CD4-positive, alpha-beta T cell (primary cell): Measurements from ENCODE around the gene FRY. TPM values are rescaled to one million over a fixed set of nuclear protein-coding genes. Genes with fewer than 3 reads are reported as not detected.
A peak's percentile ranks its signal among the peaks of the same experiment; 100 is the strongest.

Experiments used
- ATAC-seq: fragments of 200-7000 bp; cut with Tn5 transposase; one replicate; pipeline ENCODE4 v1.10.0; 2022; ENCODE audit warnings: mild to moderate bottlenecking; ENCODE audit not compliant: poor library complexity
- CTCF ChIA-PET: fragments of 350-600 bp; sonication (Branson Sonifier 250); formaldehyde crosslinking; loops from one replicate; lab custom pipeline; 2021; ENCODE audit warnings: antibody characterized with exemption, inconsistent platforms; lab: Charles Lee
- POLR2A ChIA-PET: fragments of 350-600 bp; sonication (Branson Sonifier 250); formaldehyde crosslinking; loops from one replicate; lab custom pipeline; 2021; ENCODE audit warnings: antibody characterized with exemption, inconsistent platforms; lab: Charles Lee
- DNase-seq, 14 experiments: peaks; one replicate each; pipeline ENCODE4 v3.0.0-alpha.2; 2013 to 2020; ENCODE audit warnings: mixed read lengths in 2 of 14
- H3K27ac ChIP-seq, 2 donors: one replicate each; pipeline versions ENCODE4 v1.5.1 to v1.7.0; 2013; ENCODE audit warnings: low read length in 2 of 2, low read depth in 1 of 2, mild to moderate bottlenecking in 1 of 2
- H3K27me3 ChIP-seq, 2 experiments: 1 replicate in 1 of 2; 2 replicates in 1 of 2; pipeline versions ENCODE4 v1.6.1 to v1.7.0; 2013; ENCODE audit warnings: low read length in 2 of 2, control low read depth in 1 of 2, mild to moderate bottlenecking in 1 of 2, moderate library complexity in 1 of 2; ENCODE audit not compliant: insufficient read depth in 2 of 2, control insufficient read depth in 1 of 2
- H3K36me3 ChIP-seq: one replicate; pipeline ENCODE4 v1.6.1; 2013; ENCODE audit warnings: low read length, control low read depth; ENCODE audit not compliant: insufficient read depth
- H3K4me1 ChIP-seq: one replicate; pipeline ENCODE4 v1.6.1; 2013; ENCODE audit warnings: low read length, control low read depth; ENCODE audit not compliant: insufficient read depth
- H3K4me3 ChIP-seq: one replicate; pipeline ENCODE4 v1.5.1; 2013; ENCODE audit warnings: mild to moderate bottlenecking, low read length, moderate library complexity
- H3K9me3 ChIP-seq, 2 experiments: 1 replicate in 1 of 2; 2 replicates in 1 of 2; pipeline versions ENCODE4 v1.6.1 to v1.7.0; 2013; ENCODE audit warnings: low read length in 2 of 2, mild to moderate bottlenecking in 2 of 2, control low read depth in 1 of 2, moderate library complexity in 1 of 2; ENCODE audit not compliant: control insufficient read depth in 1 of 2, insufficient read depth in 1 of 2
- H3K27ac Mint-ChIP-seq: one replicate; pipeline ENCODE4 v1.8.0; 2020; ENCODE audit warnings: mixed read lengths
- H3K27me3 Mint-ChIP-seq: one replicate; pipeline ENCODE4 v1.8.0; 2021; ENCODE audit warnings: mixed read lengths
- H3K36me3 Mint-ChIP-seq: one replicate; pipeline ENCODE4 v1.8.0; 2021; ENCODE audit warnings: low read depth, mixed read lengths
- H3K4me1 Mint-ChIP-seq: one replicate; pipeline ENCODE4 v1.8.0; 2021; ENCODE audit warnings: low read depth, mixed read lengths
- H3K4me3 Mint-ChIP-seq: one replicate; pipeline ENCODE4 v1.8.0; 2020; ENCODE audit warnings: mild to moderate bottlenecking, mixed read lengths
- H3K9me3 Mint-ChIP-seq: one replicate; pipeline ENCODE4 v1.8.0; 2020; ENCODE audit warnings: mixed read lengths
- CTCF ChIP-seq: fragments of 200-600 bp; IDR thresholded peaks from one replicate; pipeline ENCODE4 v1.8.0; 2022; ENCODE audit warnings: antibody characterized with exemption, mild to moderate bottlenecking
- intact Hi-C, 2 experiments: fragments of 100-400 bp; cut with DNase I in 1 of 2; cut with micrococcal nuclease in 1 of 2; formaldehyde crosslinking; loops; one replicate each; pipeline versions ENCODE4 v1.15.1 to v1.9.0; 2023 to 2025; cut with DNase I, micrococcal nuclease
- total RNA-seq, 174 experiments: library from RNA in 2 of 174; stranded (reverse) in 2 of 174; gene quantifications; one replicate each; pipeline ENCODE4 v1.2.3 and lab custom pipeline; 2021 to 2026

Gene FRY
- total RNA-seq, 2 experiments from 2014 or later, result 13.7 to 18.4 TPM

GRCh38 chr13:32265726-32266125 is 234.2 kb downstream of the FRY start:
- H3K27ac Mint-ChIP-seq, result no peak overlapping the region
- no peak for ATAC-seq
- no peak for DNase-seq
- Histone ChIP-seq H3K27me3 (no peaks in the 10 kb centered on the region), H3K9me3 (no peaks in the 10 kb centered on the region), H3K4me1 (no peaks in the 10 kb centered on the region), H3K4me3 (no peak overlapping the region), H3K27ac (no peak overlapping the region), H3K36me3 (peaks cover 6% of the 10 kb centered on the region)
- no peaks in the 10 kb centered on the region for H3K9me3 Mint-ChIP-seq
- H3K27me3 Mint-ChIP-seq, result no peaks in the 10 kb centered on the region
- ChIA-PET CTCF (no interaction called here), POLR2A (no interaction called here)
- intact Hi-C loops, result loop anchor here in 1 of 2 experiments (10.0 kb wide), 1 partner anchor 1459 kb away; no protein-coding TSS in a partner anchor
- no peak for TF ChIP-seq CTCF
- no peak overlapping the region for H3K4me3 Mint-ChIP-seq
- no peaks in the 10 kb centered on the region for H3K4me1 Mint-ChIP-seq
- H3K36me3 Mint-ChIP-seq, result peaks cover 20% of the 10 kb centered on the region

- Histone ChIP-seq H3K4me3 (no peak overlapping the region), H3K9me3 (no peaks in the 10 kb centered on the region), H3K27me3 (no peaks in the 10 kb centered on the region), H3K4me1 (no peaks in the 10 kb centered on the region), H3K27ac (no peak overlapping the region), H3K36me3 (peaks cover 6% of the 10 kb centered on the region)
- Mint-ChIP-seq H3K9me3 (no peaks in the 10 kb centered on the region), H3K27me3 (no peaks in the 10 kb centered on the region), H3K36me3 (peaks cover 20% of the 10 kb centered on the region), H3K27ac (no peak overlapping the region), H3K4me1 (no peaks in the 10 kb centered on the region), H3K4me3 (no peak overlapping the region)
- no peak for TF ChIP-seq CTCF
- CTCF ChIA-PET, result no interaction called here
- intact Hi-C loops, result loop anchor here in 1 of 2 experiments (10.0 kb wide), 1 partner anchor 1459 kb away; no protein-coding TSS in a partner anchor
- DNase-seq (no peak), ATAC-seq (no peak)
- POLR2A ChIA-PET, result no interaction called here
Measured at GRCh38 chr13:32266130-32266529, 234.6 kb downstream of the FRY start.

- Mint-ChIP-seq H3K36me3 (peaks cover 29% of the 10 kb centered on the region), H3K27me3 (no peaks in the 10 kb centered on the region), H3K27ac (no peak overlapping the region), H3K4me1 (no peaks in the 10 kb centered on the region), H3K9me3 (no peaks in the 10 kb centered on the region), H3K4me3 (no peak overlapping the region)
- no peaks in the 10 kb centered on the region for H3K4me1 ChIP-seq
- ChIA-PET POLR2A (no interaction called here), CTCF (interaction anchor here (1.3 kb wide), 2 partner anchors 11 to 13 kb away, joined by 3 read pairs; no protein-coding TSS in a partner anchor)
- peak; percentile 73 for TF ChIP-seq CTCF
- H3K36me3 ChIP-seq, result peaks cover 6% of the 10 kb centered on the region
- intact Hi-C loops, result loop anchor here (1.0 to 10.0 kb wide), 3 partner anchors 175 to 1457 kb away; no protein-coding TSS in a partner anchor
- ATAC-seq (peak; percentile 90), DNase-seq (peak; percentile 14 to 65 (median 42))
- H3K9me3 ChIP-seq, result no peaks in the 10 kb centered on the region
- H3K27ac ChIP-seq, result no peak overlapping the region
- H3K27me3 ChIP-seq, result no peaks in the 10 kb centered on the region
- H3K4me3 ChIP-seq, result no peak overlapping the region
Measured at GRCh38 chr13:32267836-32268439, 236.4 kb downstream of the FRY start.
